Esophagus muscularis mucosa (tissue), 4 donors: ENCODE results near the gene SLC35F5. TPM values are rescaled to one million over a fixed set of nuclear protein-coding genes. Genes with fewer than 3 reads are reported as not detected.

Source experiments
- DNase-seq: peaks from one replicate; pipeline ENCODE4 v3.0.0-alpha.2; 2017; ENCODE audit errors: extremely low spot score
- H3K27ac ChIP-seq, 4 donors: fragments of 200-600 bp; sonication (generic); replicated peaks in 1 of 4; 1 replicate in 3 of 4; 2 replicates in 1 of 4; pipeline ENCODE4 v1.5.1; 2016 to 2019; ENCODE audit warnings: mild to moderate bottlenecking in 1 of 4
- H3K27me3 ChIP-seq, 4 donors: fragments of 200-600 bp; sonication (generic); one replicate each; pipeline versions ENCODE4 v1.5.1 to v1.6.0; 2016 to 2019
- H3K36me3 ChIP-seq, 4 donors: fragments of 200-600 bp; sonication (generic); one replicate each; pipeline ENCODE4 v1.5.1; 2016 to 2019
- H3K4me1 ChIP-seq, 4 donors: fragments of 200-600 bp; sonication (generic); one replicate each; pipeline ENCODE4 v1.5.1; 2016 to 2019
- H3K4me3 ChIP-seq, 4 donors: fragments of 200-600 bp; sonication (generic); 1 replicate in 2 of 4; 2 replicates in 2 of 4; pipeline ENCODE4 v1.5.1; 2016 to 2019; ENCODE audit warnings: mild to moderate bottlenecking in 4 of 4, moderate library complexity in 1 of 4
- H3K9me3 ChIP-seq, 4 donors: fragments of 200-600 bp; sonication (generic); 1 replicate in 3 of 4; 2 replicates in 1 of 4; pipeline ENCODE4 v1.5.1; 2016 to 2019
- CTCF ChIP-seq, 3 experiments: fragments of 200-600 bp in 2 of 3; fragments of 450-650 bp in 1 of 3; sonication (generic) in 2 of 3; IDR thresholded peaks; one replicate each; pipeline ENCODE4 v1.5.1; 2017 to 2019; ENCODE audit warnings: antibody characterized with exemption in 3 of 3, mild to moderate bottlenecking in 2 of 3, moderate library complexity in 1 of 3
- EP300 ChIP-seq: sonication (generic); formaldehyde crosslinking; IDR thresholded peaks from one replicate; pipeline ENCODE4 v1.6.1; 2017; ENCODE audit warnings: antibody characterized with exemption
- POLR2A ChIP-seq: fragments of 450-650 bp; IDR thresholded peaks from one replicate; pipeline ENCODE4 v1.6.1; 2017; ENCODE audit warnings: antibody characterized with exemption, moderate library complexity, mild to moderate bottlenecking, low read depth
- POLR2AphosphoS5 ChIP-seq, 2 donors: sonication (generic); formaldehyde crosslinking; IDR thresholded peaks; one replicate each; pipeline ENCODE4 v1.6.1; 2017; ENCODE audit warnings: antibody characterized with exemption in 2 of 2
- WGBS: methylation state at CpG from one replicate; pipeline ENCODE4 v1.1.5; 2018; 5-methylcytosine and 5-hydroxymethylcytosine counted together
- intact Hi-C: fragments of 100-400 bp; cut with DNase I; formaldehyde crosslinking; loops from one replicate; pipeline ENCODE4 v1.15.1; 2023
- total RNA-seq, 4 donors: library from RNA; depleted of rRNA; stranded (reverse); fragments of >200 nt; gene quantifications; one replicate each; pipeline versions ENCODE4 v1.1.0 to v1.2.1, GENCODE V29; 2016

Gene SLC35F5
- total RNA-seq, 4 donors from 2014 or later = 40.9 to 53.2 (median 48.0) TPM

GRCh38 chr2:113757138-113757657 lies 756 bp upstream of the SLC35F5 start:
- H3K27ac ChIP-seq = peak overlapping the region; percentile 92 to 96 (median 93)
- intact Hi-C loops = loop anchor here (5.0 to 10.0 kb wide), 2 partner anchors 130 to 178 kb away; no protein-coding TSS in a partner anchor
- WGBS = 23% methylated on average over 17 of the region's 17 CpGs
- peaks cover 0 to 2% (median 0%) of the 10 kb centered on the region in 4 donors for H3K27me3 ChIP-seq
- no peak for TF ChIP-seq CTCF (IDR thresholded peaks at IDR 0.05)
- TF ChIP-seq POLR2A = no peak
- no peak for TF ChIP-seq POLR2AphosphoS5 (IDR thresholded peaks at IDR 0.05)
- no peak for TF ChIP-seq EP300
- no peak for DNase-seq
- H3K4me1 ChIP-seq = peaks cover 17 to 37% (median 27%) of the 10 kb centered on the region in 4 donors
- H3K36me3 ChIP-seq = peaks cover 0 to 4% (median 2%) of the 10 kb centered on the region in 4 donors
- H3K9me3 ChIP-seq = no peaks in the 10 kb centered on the region
- H3K4me3 ChIP-seq = peak overlapping the region; percentile 80 to 98 (median 92)

- intact Hi-C loops = loop anchor here (5.0 to 10.0 kb wide), 2 partner anchors 131 to 179 kb away; no protein-coding TSS in a partner anchor
- peak; percentile 91 for DNase-seq
- under 1% methylated on average over 8 of the region's 26 CpGs for WGBS
- H3K27me3 ChIP-seq = peaks cover 0 to 2% (median 0%) of the 10 kb centered on the region in 4 donors
- H3K4me1 ChIP-seq = peaks cover 17 to 37% (median 27%) of the 10 kb centered on the region in 4 donors
- peak overlapping the region; percentile 80 to 98 (median 92) for H3K4me3 ChIP-seq
- H3K9me3 ChIP-seq = no peaks in the 10 kb centered on the region
- TF ChIP-seq CTCF (IDR thresholded peaks at IDR 0.05) (no peak), POLR2AphosphoS5 (IDR thresholded peaks at IDR 0.05) (no peak), EP300 (no peak), POLR2A (no peak)
- peak overlapping the region; percentile 92 to 96 (median 93) for H3K27ac ChIP-seq
- peaks cover 0 to 12% (median 12%) of the 10 kb centered on the region in 4 donors for H3K36me3 ChIP-seq
These were observed 547 bp downstream of the SLC35F5 start for GRCh38 chr2:113755835-113756354.

- 15% methylated on average over 15 of the region's 15 CpGs for WGBS
- no peaks in the 10 kb centered on the region for H3K9me3 ChIP-seq
- H3K4me3 ChIP-seq = peak overlapping the region; percentile 80 to 98 (median 92)
- peaks cover 0 to 2% (median 0%) of the 10 kb centered on the region in 4 donors for H3K27me3 ChIP-seq
- DNase-seq = no peak
- intact Hi-C loops = loop anchor here (5.0 to 10.0 kb wide), 2 partner anchors 132 to 180 kb away; no protein-coding TSS in a partner anchor
- H3K4me1 ChIP-seq = peaks cover 16 to 37% (median 25%) of the 10 kb centered on the region in 4 donors
- peak overlapping the region; percentile 92 to 96 (median 93) for H3K27ac ChIP-seq
- peaks cover 0 to 19% (median 17%) of the 10 kb centered on the region in 4 donors for H3K36me3 ChIP-seq
- TF ChIP-seq EP300 (no peak), POLR2A (no peak), CTCF (IDR thresholded peaks at IDR 0.05) (no peak), POLR2AphosphoS5 (IDR thresholded peaks at IDR 0.05) (no peak)
These were observed 1.2 kb downstream of the SLC35F5 start for GRCh38 chr2:113755035-113755834.

GRCh38 chr2:113754160-113754559 lies 2.3 kb downstream of the SLC35F5 start:
- Histone ChIP-seq H3K27me3 (peaks cover 0 to 2% (median 0%) of the 10 kb centered on the region in 4 donors), H3K27ac (no peak overlapping the region), H3K4me3 (no peak overlapping the region), H3K4me1 (peaks cover 12 to 34% (median 25%) of the 10 kb centered on the region in 4 donors), H3K36me3 (peaks cover 0 to 24% (median 20%) of the 10 kb centered on the region in 4 donors), H3K9me3 (no peaks in the 10 kb centered on the region)
- WGBS = 94% methylated on average over 8 of the region's 8 CpGs
- TF ChIP-seq EP300 (no peak), CTCF (IDR thresholded peaks at IDR 0.05) (no peak), POLR2AphosphoS5 (IDR thresholded peaks at IDR 0.05) (no peak), POLR2A (no peak)
- no peak for DNase-seq
- intact Hi-C loops = loop anchor here (10.0 kb wide), 1 partner anchor 181 kb away; no protein-coding TSS in a partner anchor
